Measurements from ENCODE around the gene SH2D4B.

- TF ChIP-seq, protein P1, sequence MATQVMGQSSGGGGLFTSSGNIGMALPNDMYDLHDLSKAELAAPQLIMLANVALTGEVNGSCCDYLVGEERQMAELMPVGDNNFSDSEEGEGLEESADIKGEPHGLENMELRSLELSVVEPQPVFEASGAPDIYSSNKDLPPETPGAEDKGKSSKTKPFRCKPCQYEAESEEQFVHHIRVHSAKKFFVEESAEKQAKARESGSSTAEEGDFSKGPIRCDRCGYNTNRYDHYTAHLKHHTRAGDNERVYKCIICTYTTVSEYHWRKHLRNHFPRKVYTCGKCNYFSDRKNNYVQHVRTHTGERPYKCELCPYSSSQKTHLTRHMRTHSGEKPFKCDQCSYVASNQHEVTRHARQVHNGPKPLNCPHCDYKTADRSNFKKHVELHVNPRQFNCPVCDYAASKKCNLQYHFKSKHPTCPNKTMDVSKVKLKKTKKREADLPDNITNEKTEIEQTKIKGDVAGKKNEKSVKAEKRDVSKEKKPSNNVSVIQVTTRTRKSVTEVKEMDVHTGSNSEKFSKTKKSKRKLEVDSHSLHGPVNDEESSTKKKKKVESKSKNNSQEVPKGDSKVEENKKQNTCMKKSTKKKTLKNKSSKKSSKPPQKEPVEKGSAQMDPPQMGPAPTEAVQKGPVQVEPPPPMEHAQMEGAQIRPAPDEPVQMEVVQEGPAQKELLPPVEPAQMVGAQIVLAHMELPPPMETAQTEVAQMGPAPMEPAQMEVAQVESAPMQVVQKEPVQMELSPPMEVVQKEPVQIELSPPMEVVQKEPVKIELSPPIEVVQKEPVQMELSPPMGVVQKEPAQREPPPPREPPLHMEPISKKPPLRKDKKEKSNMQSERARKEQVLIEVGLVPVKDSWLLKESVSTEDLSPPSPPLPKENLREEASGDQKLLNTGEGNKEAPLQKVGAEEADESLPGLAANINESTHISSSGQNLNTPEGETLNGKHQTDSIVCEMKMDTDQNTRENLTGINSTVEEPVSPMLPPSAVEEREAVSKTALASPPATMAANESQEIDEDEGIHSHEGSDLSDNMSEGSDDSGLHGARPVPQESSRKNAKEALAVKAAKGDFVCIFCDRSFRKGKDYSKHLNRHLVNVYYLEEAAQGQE (IDR thresholded peaks at IDR 0.05; ENCODE audit: insufficient read depth in 1 of 2, low read depth in 2 of 2, low read length in 1 of 2), result no peak
- TF ChIP-seq, protein P2, sequence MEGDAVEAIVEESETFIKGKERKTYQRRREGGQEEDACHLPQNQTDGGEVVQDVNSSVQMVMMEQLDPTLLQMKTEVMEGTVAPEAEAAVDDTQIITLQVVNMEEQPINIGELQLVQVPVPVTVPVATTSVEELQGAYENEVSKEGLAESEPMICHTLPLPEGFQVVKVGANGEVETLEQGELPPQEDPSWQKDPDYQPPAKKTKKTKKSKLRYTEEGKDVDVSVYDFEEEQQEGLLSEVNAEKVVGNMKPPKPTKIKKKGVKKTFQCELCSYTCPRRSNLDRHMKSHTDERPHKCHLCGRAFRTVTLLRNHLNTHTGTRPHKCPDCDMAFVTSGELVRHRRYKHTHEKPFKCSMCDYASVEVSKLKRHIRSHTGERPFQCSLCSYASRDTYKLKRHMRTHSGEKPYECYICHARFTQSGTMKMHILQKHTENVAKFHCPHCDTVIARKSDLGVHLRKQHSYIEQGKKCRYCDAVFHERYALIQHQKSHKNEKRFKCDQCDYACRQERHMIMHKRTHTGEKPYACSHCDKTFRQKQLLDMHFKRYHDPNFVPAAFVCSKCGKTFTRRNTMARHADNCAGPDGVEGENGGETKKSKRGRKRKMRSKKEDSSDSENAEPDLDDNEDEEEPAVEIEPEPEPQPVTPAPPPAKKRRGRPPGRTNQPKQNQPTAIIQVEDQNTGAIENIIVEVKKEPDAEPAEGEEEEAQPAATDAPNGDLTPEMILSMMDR (IDR thresholded peaks at IDR 0.05), result no peak
- TF ChIP-seq POLR2AphosphoS5 (IDR thresholded peaks at IDR 0.05; ENCODE audit: low read depth, low read length), result no peak
- no peak for TF ChIP-seq SIN3A (IDR thresholded peaks at IDR 0.05; ENCODE audit: borderline replicate concordance, insufficient read depth, low read depth, low read length)
These were observed 18.8 kb upstream of the SH2D4B start for GRCh38 chr10:80518807-80519360.
